Measurements from ENCODE around the gene CDC42BPB. TPM values are rescaled to one million over a fixed set of nuclear protein-coding genes. Genes with fewer than 3 reads are reported as not detected.
"Not testable (repeated sequence)": the region's sequence is repeated elsewhere in the genome, so short reads cannot be mapped to it uniquely, and the experiment has no call there.

CDC42BPB gene
- total RNA-seq, 1 donor: 118 TPM

- no peaks in the 10 kb centered on the region for H3K9me3 ChIP-seq (ENCODE audit: low read depth, low read length)
- H3K4me2 ChIP-seq (ENCODE audit: insufficient read depth, low read length): no peak overlapping the region
- no peak overlapping the region for H2AFZ ChIP-seq (ENCODE audit: low read length)
- no peaks in the 10 kb centered on the region for H3K27me3 ChIP-seq (ENCODE audit: insufficient read depth, low read length)
- H3K27ac ChIP-seq (ENCODE audit: low read depth, low read length): no peak overlapping the region
- peaks cover 62% of the 10 kb centered on the region for H4K20me1 ChIP-seq (ENCODE audit: insufficient read depth, low read length)
- H3K79me2 ChIP-seq (ENCODE audit: insufficient read depth, low read length): peaks cover 93% of the 10 kb centered on the region
- H3K4me1 ChIP-seq (ENCODE audit: insufficient read depth, low read length): peaks cover 12% of the 10 kb centered on the region
- peaks cover 2% of the 10 kb centered on the region for H3K36me3 ChIP-seq (ENCODE audit: insufficient read depth, low read length)
- no peak for TF ChIP-seq CTCF (IDR thresholded peaks at IDR 0.05; ENCODE audit: extremely low read depth, low read depth, low read length)
- H3K4me3 ChIP-seq (ENCODE audit: insufficient read depth, low read length): no peak overlapping the region
- DNase-seq (ENCODE audit: insufficient read length, low spot score, missing footprints): no peak
These were observed 4.9 kb downstream of the CDC42BPB start for GRCh38 chr14:103052407-103052806.

- peaks cover 2% of the 10 kb centered on the region for H3K36me3 ChIP-seq (ENCODE audit: insufficient read depth, low read length)
- no peak overlapping the region for H3K27ac ChIP-seq (ENCODE audit: low read depth, low read length)
- H3K9me3 ChIP-seq (ENCODE audit: low read depth, low read length): no peaks in the 10 kb centered on the region
- H4K20me1 ChIP-seq (ENCODE audit: insufficient read depth, low read length): peaks cover 65% of the 10 kb centered on the region
- peaks cover 9% of the 10 kb centered on the region for H3K4me1 ChIP-seq (ENCODE audit: insufficient read depth, low read length)
- no peak overlapping the region for H2AFZ ChIP-seq (ENCODE audit: low read length)
- no peaks in the 10 kb centered on the region for H3K27me3 ChIP-seq (ENCODE audit: insufficient read depth, low read length)
- DNase-seq (ENCODE audit: insufficient read length, low spot score, missing footprints): no peak
- H3K79me2 ChIP-seq (ENCODE audit: insufficient read depth, low read length): peaks cover 96% of the 10 kb centered on the region
- no peak overlapping the region for H3K4me3 ChIP-seq (ENCODE audit: insufficient read depth, low read length)
- no peak for TF ChIP-seq CTCF (IDR thresholded peaks at IDR 0.05; ENCODE audit: extremely low read depth, low read depth, low read length)
- no peak overlapping the region for H3K4me2 ChIP-seq (ENCODE audit: insufficient read depth, low read length)
These were observed 6.4 kb downstream of the CDC42BPB start for GRCh38 chr14:103050935-103051334.

- H4K20me1 ChIP-seq (ENCODE audit: insufficient read depth, low read length): peaks cover 74% of the 10 kb centered on the region
- not testable (repeated sequence) for H3K4me1 ChIP-seq (ENCODE audit: insufficient read depth, low read length); H3K27me3 ChIP-seq (ENCODE audit: insufficient read depth, low read length); H2AFZ ChIP-seq (ENCODE audit: low read length); H3K27ac ChIP-seq (ENCODE audit: low read depth, low read length); DNase-seq (ENCODE audit: insufficient read length, low spot score, missing footprints); H3K4me3 ChIP-seq (ENCODE audit: insufficient read depth, low read length); H3K36me3 ChIP-seq (ENCODE audit: insufficient read depth, low read length); H3K4me2 ChIP-seq (ENCODE audit: insufficient read depth, low read length); H3K9me3 ChIP-seq (ENCODE audit: low read depth, low read length)
- peaks cover 97% of the 10 kb centered on the region for H3K79me2 ChIP-seq (ENCODE audit: insufficient read depth, low read length)
These were observed 9.9 kb downstream of the CDC42BPB start for GRCh38 chr14:103047453-103047852.

- peaks cover 75% of the 10 kb centered on the region for H4K20me1 ChIP-seq (ENCODE audit: insufficient read depth, low read length)
- TF ChIP-seq CTCF (IDR thresholded peaks at IDR 0.05; ENCODE audit: extremely low read depth, low read depth, low read length): no peak
- H3K27me3 ChIP-seq (ENCODE audit: insufficient read depth, low read length): no peaks in the 10 kb centered on the region
These were observed 11.9 kb downstream of the CDC42BPB start for GRCh38 chr14:103045371-103045869.

More at GRCh38 chr14:103045371-103045869, 11.9 kb downstream of the CDC42BPB start:
- Histone ChIP-seq H3K79me2 (ENCODE audit: insufficient read depth, low read length) (peaks cover 96% of the 10 kb centered on the region), H3K9me3 (ENCODE audit: low read depth, low read length) (no peaks in the 10 kb centered on the region), H3K36me3 (ENCODE audit: insufficient read depth, low read length) (peaks cover 10% of the 10 kb centered on the region), H2AFZ (ENCODE audit: low read length) (no peak overlapping the region), H3K4me2 (ENCODE audit: insufficient read depth, low read length) (no peak overlapping the region), H3K4me3 (ENCODE audit: insufficient read depth, low read length) (no peak overlapping the region), H3K27ac (ENCODE audit: low read depth, low read length) (no peak overlapping the region), H3K4me1 (ENCODE audit: insufficient read depth, low read length) (no peaks in the 10 kb centered on the region)
- no peak for DNase-seq (ENCODE audit: insufficient read length, low spot score, missing footprints)
